Measurements from ENCODE around the gene GNAT2.

GNAT2 gene

DNA sequence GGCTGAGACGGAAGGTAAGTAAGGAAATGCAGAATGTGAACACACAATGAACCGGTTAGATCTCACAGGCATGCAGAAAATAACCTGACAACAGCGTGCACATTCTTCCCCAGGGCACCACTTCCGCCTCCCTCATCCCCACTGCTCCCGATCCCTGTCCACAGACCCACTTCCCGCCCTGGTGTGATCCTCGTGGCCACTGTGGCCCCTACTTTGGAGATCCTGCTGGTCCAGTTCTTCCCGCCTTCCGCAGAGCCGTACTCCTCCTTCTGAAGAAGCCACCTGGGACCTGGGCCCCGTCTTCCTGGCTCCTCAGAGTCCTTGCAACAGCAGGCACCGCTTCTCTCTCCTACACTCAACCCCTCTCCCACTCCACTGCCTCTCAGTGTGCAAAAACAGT is 35.1 kb upstream of the GNAT2 start:
- no peaks in the 10 kb centered on the region for H3K36me3 ChIP-seq (ENCODE audit: insufficient read depth, low read length)
- H3K4me1 ChIP-seq (ENCODE audit: insufficient read depth, low read length), result peaks cover 13% of the 10 kb centered on the region
- H3K9me3 ChIP-seq (ENCODE audit: low read length), result no peaks in the 10 kb centered on the region
- no peak overlapping the region for H3K4me3 ChIP-seq (ENCODE audit: low read length)
- H2AFZ ChIP-seq (ENCODE audit: low read depth, low read length), result no peak overlapping the region
- H3K27me3 ChIP-seq (ENCODE audit: insufficient read depth, low read length), result no peaks in the 10 kb centered on the region

DNA sequence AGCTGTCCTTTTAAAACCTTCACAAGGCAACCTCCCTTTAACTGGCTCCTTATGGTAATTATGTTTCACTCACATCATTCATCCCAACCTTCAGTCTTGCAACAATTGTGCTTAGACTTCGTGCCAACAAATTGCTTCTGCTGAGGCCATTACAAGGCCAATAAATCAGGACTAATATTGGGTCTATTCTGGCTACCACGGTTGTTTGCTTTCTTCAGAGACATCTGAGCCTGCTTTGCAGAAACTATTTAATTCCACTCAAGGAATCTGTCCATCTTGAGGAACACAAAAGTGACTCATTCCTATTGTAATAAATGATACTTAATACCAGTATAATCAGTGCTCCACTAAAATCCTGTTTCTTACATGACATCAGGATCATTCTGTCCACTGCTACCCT is 33.9 kb upstream of the GNAT2 start:
- H2AFZ ChIP-seq (ENCODE audit: low read depth, low read length), result no peak overlapping the region
- no peaks in the 10 kb centered on the region for H3K27me3 ChIP-seq (ENCODE audit: insufficient read depth, low read length)
- H3K4me1 ChIP-seq (ENCODE audit: insufficient read depth, low read length), result peaks cover 11% of the 10 kb centered on the region
- H3K9me3 ChIP-seq (ENCODE audit: low read length), result no peaks in the 10 kb centered on the region
- no peaks in the 10 kb centered on the region for H3K36me3 ChIP-seq (ENCODE audit: insufficient read depth, low read length)
- H3K4me3 ChIP-seq (ENCODE audit: low read length), result no peak overlapping the region

DNA sequence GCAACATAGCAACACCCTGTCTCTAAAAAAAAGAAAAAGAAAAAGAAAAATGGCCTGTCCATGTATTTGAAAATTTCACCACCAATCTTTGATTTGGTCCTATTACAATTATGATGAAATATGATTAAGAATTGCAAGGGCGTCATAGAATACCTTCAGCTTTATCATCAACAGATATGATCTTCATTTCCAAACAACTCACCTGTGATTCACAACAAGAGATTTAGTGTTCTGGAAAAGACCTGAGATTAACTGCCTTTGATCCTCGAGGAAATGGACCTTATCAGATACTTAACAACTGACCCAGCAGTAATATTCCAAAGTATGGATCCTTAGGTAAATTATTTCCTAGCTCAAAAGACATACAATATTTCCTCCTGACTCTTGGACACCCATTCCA is 33.0 kb upstream of the GNAT2 start:
- Histone ChIP-seq H3K27me3 (ENCODE audit: insufficient read depth, low read length) (no peaks in the 10 kb centered on the region), H3K4me1 (ENCODE audit: insufficient read depth, low read length) (peaks cover 7% of the 10 kb centered on the region), H3K9me3 (ENCODE audit: low read length) (no peaks in the 10 kb centered on the region)

DNA sequence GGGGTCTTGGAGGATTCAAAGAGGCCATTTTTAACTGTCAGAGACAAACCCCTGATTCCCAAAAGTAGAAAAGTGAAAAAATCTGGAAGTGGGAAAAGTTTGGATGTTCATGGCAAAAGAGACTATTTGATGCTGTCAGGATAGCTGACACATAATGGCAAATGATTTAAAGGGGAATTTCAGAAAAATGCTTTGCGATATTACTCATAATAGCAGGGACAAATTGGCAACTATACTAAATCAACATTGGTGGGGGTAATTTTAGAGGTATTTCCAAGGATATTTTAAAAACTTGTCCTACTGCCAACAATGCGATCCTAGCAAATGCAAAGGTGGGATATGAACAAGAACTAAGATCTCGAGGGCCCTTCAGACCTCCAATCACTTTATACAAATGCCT is 31.2 kb upstream of the GNAT2 start:
- Histone ChIP-seq H3K9me3 (ENCODE audit: low read length) (no peaks in the 10 kb centered on the region), H2AFZ (ENCODE audit: low read depth, low read length) (no peak overlapping the region), H3K36me3 (ENCODE audit: insufficient read depth, low read length) (no peaks in the 10 kb centered on the region), H3K4me1 (ENCODE audit: insufficient read depth, low read length) (peaks cover 5% of the 10 kb centered on the region), H3K4me3 (ENCODE audit: low read length) (no peak overlapping the region), H3K27me3 (ENCODE audit: insufficient read depth, low read length) (no peaks in the 10 kb centered on the region)

More for the DNA sequence above, 33.0 kb upstream of the GNAT2 start:
- Histone ChIP-seq H2AFZ (ENCODE audit: low read depth, low read length) (no peak overlapping the region), H3K4me3 (ENCODE audit: low read length) (no peak overlapping the region), H3K36me3 (ENCODE audit: insufficient read depth, low read length) (no peaks in the 10 kb centered on the region)

DNA sequence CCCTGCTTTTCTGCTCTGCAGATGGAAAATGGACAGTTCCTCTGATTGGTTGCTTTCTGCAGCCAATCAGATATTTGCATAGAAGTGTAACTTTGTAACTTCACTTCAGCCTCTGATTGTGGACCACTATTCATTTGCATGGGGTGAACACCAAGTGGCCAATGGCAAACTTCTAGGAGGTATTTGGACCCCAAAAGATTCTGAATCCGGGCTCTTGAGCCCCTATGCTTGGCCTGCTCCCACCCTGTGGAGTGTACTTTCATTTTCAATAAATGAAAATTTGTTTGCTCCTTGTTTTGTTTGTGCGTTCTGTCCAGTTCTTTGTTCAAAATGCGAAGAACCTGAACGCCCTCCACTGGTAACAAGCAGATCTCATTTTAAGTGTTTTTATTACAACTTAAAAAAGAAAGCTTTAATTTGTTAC is 30.1 kb upstream of the GNAT2 start:
- no peak overlapping the region for H3K4me3 ChIP-seq (ENCODE audit: low read length)
- H3K4me1 ChIP-seq (ENCODE audit: insufficient read depth, low read length), result no peaks in the 10 kb centered on the region
- peaks cover 1% of the 10 kb centered on the region for H3K9me3 ChIP-seq (ENCODE audit: low read length)

DNA sequence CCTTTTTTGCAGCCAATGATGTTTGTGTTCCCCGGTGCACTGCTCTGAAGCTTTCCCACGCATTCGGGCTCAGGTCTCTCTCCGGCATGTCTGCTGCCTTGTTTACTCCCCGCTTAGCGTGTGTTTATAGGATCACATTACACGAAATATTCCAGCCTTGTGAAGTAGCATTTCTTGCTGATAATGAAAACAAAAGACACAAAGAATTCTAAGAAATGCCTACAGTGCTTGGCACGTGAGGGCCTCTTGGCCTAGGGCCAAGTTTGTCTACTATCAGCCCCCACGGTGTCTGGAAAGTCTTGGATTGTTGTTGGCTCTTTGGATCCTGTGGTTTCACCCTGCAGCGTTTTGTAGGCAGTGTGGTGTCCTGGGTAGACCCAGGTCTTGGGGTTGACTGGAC is 25.3 kb upstream of the GNAT2 start:
- H2AFZ ChIP-seq (ENCODE audit: low read depth, low read length), result no peak overlapping the region
- peaks cover 6% of the 10 kb centered on the region for H3K4me1 ChIP-seq (ENCODE audit: insufficient read depth, low read length)
- H3K27me3 ChIP-seq (ENCODE audit: insufficient read depth, low read length), result no peaks in the 10 kb centered on the region
- H3K9me3 ChIP-seq (ENCODE audit: low read length), result peaks cover 2% of the 10 kb centered on the region
- no peak overlapping the region for H3K4me3 ChIP-seq (ENCODE audit: low read length)
- H3K36me3 ChIP-seq (ENCODE audit: insufficient read depth, low read length), result no peaks in the 10 kb centered on the region

More for the DNA sequence above, 30.1 kb upstream of the GNAT2 start:
- H3K27me3 ChIP-seq (ENCODE audit: insufficient read depth, low read length), result no peaks in the 10 kb centered on the region
- H3K36me3 ChIP-seq (ENCODE audit: insufficient read depth, low read length), result no peaks in the 10 kb centered on the region
- H2AFZ ChIP-seq (ENCODE audit: low read depth, low read length), result no peak overlapping the region

DNA sequence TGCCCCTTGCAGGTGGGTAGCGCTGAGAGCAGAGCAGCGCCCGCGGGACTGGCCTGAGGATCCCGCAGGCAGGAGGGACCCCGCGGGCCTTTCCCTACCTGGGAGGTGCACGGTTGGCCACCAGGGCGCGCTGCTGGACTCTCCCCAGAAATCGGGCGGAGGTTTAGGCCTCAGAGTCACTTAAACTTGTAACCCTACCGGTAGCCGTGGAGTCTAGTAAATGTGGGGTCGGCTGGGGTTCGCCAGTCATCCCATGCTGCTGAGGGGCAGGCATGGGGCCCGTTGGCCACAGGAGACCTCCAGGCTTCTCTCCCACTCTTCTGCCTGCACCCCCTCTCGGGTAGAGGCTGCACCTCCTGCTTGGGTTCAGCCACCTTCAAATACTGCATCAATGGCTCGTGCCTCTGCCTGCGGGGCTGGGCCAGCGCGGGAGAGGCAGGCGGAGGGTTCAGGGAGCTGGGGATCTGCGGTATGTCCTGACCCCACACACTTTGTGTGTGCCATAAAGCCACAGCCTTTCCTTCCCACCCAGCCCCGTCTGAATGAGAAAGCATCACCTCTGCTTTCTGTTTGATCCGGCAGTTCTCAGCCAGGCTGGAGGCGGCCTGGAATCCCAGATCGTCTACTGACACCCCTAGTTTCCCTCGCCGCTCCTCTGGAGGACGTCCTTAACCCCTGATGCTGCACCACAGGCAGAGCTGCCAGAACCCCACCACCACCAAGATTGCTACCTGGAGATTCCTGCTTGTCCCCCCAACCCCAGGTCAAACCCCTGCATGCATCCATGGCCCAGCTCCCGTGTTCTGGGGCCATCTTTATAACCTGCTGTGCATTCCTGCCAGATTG is 24.2 kb upstream of the GNAT2 start:
- H3K9me3 ChIP-seq (ENCODE audit: low read length), result peaks cover 2% of the 10 kb centered on the region
- no peaks in the 10 kb centered on the region for H3K27me3 ChIP-seq (ENCODE audit: insufficient read depth, low read length)
- H2AFZ ChIP-seq (ENCODE audit: low read depth, low read length), result no peak overlapping the region
- no peak overlapping the region for H3K4me3 ChIP-seq (ENCODE audit: low read length)
- no peaks in the 10 kb centered on the region for H3K36me3 ChIP-seq (ENCODE audit: insufficient read depth, low read length)
- H3K4me1 ChIP-seq (ENCODE audit: insufficient read depth, low read length), result peaks cover 9% of the 10 kb centered on the region

DNA sequence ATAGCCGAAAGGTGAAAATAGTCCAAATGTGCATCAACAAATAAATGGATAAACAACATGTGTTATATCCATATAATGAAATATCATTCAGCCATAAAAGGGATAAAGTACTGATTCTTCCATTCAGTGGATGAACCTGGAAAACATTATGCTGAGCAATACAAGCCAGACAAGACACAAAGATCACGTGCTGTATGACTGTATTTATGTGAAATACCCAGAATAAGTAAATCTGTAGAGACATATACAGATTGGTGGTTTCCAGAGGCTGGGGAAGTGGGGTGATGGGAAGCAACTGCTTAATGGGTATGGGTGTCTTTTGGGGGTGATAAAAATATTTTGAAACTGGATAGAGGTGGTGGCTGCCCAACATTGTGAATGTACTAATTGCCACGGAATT is 23.2 kb upstream of the GNAT2 start:
- H3K4me3 ChIP-seq (ENCODE audit: low read length), result no peak overlapping the region

DNA sequence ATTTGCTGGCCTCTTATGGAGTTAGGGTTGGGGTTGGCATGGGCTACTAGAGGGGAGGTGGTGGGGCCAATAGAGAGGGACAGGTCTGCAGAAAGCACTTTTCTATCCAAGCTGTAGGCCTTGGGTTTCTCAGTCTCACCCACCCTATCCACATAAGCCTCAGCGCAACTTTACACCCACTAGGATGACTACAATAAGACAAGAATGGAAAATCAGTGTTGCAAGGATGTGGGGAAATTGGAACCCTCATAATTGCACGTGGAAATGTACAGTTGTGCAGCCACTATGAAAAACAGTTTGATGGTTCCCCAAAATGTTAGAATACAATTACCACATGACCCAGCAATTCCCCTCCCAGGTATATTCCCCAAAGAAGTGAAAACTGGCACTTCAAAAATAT is 22.4 kb upstream of the GNAT2 start:
- Histone ChIP-seq H3K9me3 (ENCODE audit: low read length) (peaks cover 2% of the 10 kb centered on the region), H3K4me1 (ENCODE audit: insufficient read depth, low read length) (peaks cover 9% of the 10 kb centered on the region), H3K27me3 (ENCODE audit: insufficient read depth, low read length) (no peaks in the 10 kb centered on the region), H3K36me3 (ENCODE audit: insufficient read depth, low read length) (no peaks in the 10 kb centered on the region), H3K4me3 (ENCODE audit: low read length) (no peak overlapping the region), H2AFZ (ENCODE audit: low read depth, low read length) (no peak overlapping the region)

More for the DNA sequence above, 23.2 kb upstream of the GNAT2 start:
- Histone ChIP-seq H2AFZ (ENCODE audit: low read depth, low read length) (no peak overlapping the region), H3K36me3 (ENCODE audit: insufficient read depth, low read length) (no peaks in the 10 kb centered on the region), H3K4me1 (ENCODE audit: insufficient read depth, low read length) (peaks cover 9% of the 10 kb centered on the region), H3K9me3 (ENCODE audit: low read length) (peaks cover 2% of the 10 kb centered on the region), H3K27me3 (ENCODE audit: insufficient read depth, low read length) (no peaks in the 10 kb centered on the region)

DNA sequence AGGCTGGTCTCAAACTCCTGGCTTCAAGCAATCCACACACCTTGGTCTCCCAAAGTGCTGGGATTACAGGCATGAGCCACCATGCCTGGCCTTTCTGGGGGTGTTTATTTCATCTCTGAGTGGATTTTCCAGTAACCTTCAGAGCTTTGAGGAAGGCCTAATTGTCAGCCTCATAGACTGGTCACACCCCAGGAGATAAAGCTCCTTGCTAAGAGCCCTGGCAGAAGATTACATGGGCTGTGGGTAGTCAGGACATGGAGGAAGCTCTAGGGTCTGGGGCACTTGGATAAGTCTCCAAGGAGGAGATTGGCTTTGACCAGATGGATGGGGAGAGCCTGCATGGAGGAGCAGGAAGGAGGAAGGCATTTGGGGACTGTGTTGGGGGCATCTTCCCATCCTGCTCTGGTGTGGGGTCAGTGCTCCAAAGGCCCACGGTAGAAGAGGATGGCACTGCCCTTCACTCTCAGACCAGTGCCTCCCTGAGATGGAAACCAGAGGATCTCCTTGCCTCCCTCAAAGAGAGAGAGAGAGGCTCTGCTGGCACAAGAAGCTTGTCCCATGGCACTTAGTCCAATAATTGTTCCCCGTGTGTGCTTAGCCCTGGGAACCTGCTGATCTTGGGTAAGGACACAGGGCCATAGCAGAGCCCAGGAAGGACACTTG is 21.8 kb upstream of the GNAT2 start:
- Histone ChIP-seq H3K4me1 (ENCODE audit: insufficient read depth, low read length) (peaks cover 9% of the 10 kb centered on the region), H3K9me3 (ENCODE audit: low read length) (peaks cover 2% of the 10 kb centered on the region), H3K27me3 (ENCODE audit: insufficient read depth, low read length) (no peaks in the 10 kb centered on the region), H2AFZ (ENCODE audit: low read depth, low read length) (no peak overlapping the region), H3K4me3 (ENCODE audit: low read length) (no peak overlapping the region), H3K36me3 (ENCODE audit: insufficient read depth, low read length) (no peaks in the 10 kb centered on the region)

DNA sequence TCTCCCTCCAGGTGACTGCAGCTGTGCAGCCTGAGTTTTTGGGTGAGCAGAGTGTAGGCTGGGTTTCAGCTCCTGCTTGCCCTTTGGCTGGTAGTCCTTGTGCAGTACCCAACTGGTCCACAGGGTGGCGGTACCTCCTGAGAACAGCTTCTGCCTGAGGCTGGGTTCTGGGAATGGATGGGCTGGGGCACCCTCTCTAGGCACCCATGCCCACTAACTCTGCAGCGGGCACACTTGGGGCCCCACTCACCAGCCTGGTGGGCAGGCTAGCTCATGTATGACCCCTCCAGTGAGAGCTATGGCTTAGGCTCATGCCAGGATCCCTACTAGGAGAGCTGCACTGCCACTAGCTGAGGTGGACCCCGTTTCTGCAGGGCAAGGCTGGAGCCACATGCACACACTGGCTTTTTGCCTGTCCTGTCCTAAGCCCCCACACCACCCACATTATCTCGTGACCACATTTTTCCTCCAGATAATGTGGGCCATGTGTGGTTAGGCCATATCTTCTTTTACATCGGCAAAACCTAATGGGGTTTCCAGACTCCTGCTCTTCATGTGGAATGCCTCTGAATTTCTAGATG is 21.0 kb upstream of the GNAT2 start:
- no peak overlapping the region for H2AFZ ChIP-seq (ENCODE audit: low read depth, low read length)
- H3K4me1 ChIP-seq (ENCODE audit: insufficient read depth, low read length), result peaks cover 9% of the 10 kb centered on the region
- H3K4me3 ChIP-seq (ENCODE audit: low read length), result no peak overlapping the region
- H3K9me3 ChIP-seq (ENCODE audit: low read length), result peaks cover 2% of the 10 kb centered on the region
- H3K36me3 ChIP-seq (ENCODE audit: insufficient read depth, low read length), result no peaks in the 10 kb centered on the region
- no peaks in the 10 kb centered on the region for H3K27me3 ChIP-seq (ENCODE audit: insufficient read depth, low read length)

DNA sequence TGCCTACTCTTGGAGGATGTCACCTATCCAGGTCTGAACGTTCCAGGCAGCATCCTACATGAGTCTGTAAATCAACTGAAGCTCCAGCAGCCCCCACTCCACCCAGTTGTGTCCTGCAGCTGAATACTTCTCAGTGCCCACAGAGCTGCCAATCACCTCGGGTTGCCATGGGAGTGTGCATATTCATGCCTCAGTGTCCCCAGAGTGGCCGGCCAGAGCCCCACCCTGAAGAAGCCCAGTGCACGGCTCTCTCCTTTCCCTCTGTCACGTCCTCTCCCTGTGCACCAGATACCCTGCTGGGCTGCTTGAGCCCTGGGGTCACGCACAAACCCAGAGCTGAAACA is 20.4 kb upstream of the GNAT2 start:
- Histone ChIP-seq H3K4me1 (ENCODE audit: insufficient read depth, low read length) (peaks cover 9% of the 10 kb centered on the region), H3K9me3 (ENCODE audit: low read length) (peaks cover 2% of the 10 kb centered on the region), H3K36me3 (ENCODE audit: insufficient read depth, low read length) (no peaks in the 10 kb centered on the region), H3K27me3 (ENCODE audit: insufficient read depth, low read length) (no peaks in the 10 kb centered on the region), H2AFZ (ENCODE audit: low read depth, low read length) (no peak overlapping the region), H3K4me3 (ENCODE audit: low read length) (no peak overlapping the region)

DNA sequence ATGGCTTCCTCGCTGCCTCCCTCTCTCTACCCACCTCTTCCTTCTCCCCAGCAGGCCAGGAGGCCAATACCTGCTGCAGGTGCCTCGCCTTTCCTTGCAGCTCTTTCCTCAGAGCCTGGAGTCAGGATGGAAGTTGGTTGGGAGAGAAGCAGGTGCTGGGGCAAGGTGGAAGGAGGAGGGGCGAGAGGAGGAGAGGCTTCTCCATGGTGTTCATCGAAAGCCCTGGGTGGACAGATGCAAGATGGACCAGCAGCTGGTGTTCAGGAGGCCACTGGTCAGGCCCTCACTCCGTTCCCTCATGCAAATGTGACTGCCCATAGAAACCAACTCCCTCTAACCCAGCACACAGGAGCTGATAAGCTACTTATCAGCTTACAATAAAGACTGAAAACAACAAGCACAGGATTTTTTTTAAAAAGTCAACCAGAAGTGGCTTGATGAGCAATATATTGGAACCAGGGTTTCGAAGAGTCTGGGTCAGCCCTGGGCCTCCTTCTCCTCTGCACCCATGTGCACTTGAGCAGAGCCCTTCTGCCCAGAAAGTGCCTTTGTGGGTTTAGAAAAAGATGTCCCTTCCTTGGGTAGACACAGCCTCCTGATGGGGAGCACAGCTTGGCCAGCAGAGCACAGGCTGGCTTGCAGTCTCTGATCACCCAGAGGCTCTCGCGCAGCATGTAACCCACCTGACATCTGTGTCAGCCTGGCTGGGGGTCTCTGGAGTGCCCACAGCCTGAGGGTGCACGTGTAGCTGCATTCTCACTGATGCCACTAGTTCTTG is 19.8 kb upstream of the GNAT2 start:
- no peaks in the 10 kb centered on the region for H3K9me3 ChIP-seq (ENCODE audit: low read length)
- H3K4me1 ChIP-seq (ENCODE audit: insufficient read depth, low read length), result peaks cover 9% of the 10 kb centered on the region
- H3K36me3 ChIP-seq (ENCODE audit: insufficient read depth, low read length), result no peaks in the 10 kb centered on the region
- H3K27me3 ChIP-seq (ENCODE audit: insufficient read depth, low read length), result no peaks in the 10 kb centered on the region
- no peak overlapping the region for H2AFZ ChIP-seq (ENCODE audit: low read depth, low read length)
- no peak overlapping the region for H3K4me3 ChIP-seq (ENCODE audit: low read length)

All from neuron (in vitro differentiated cells).